K562 (cell line): Measurements from ENCODE around the gene AFDN. TPM values are rescaled to one million over a fixed set of nuclear protein-coding genes. Genes with fewer than 3 reads are reported as not detected.

Experiments
- ATAC-seq: fragments of 200-7000 bp; cut with Tn5 transposase; 3 replicates; pipeline ENCODE4 v1.9.1; 2020; ENCODE audit warnings: moderate library complexity
- BruUV-seq: library from RNA; stranded (reverse); fragments of 400-500 nt; replicated peaks from 2 replicates; lab custom pipeline; 2021; lab: Mats Ljungman, UMichigan
- CTCF ChIA-PET: fragments of 300-600 bp; formaldehyde crosslinking; extraction: SDS; loops from one replicate; lab custom pipeline; 2021; ENCODE audit warnings: low intra/inter-chr PET ratio; lab: Yijun Ruan, JAX
- POLR2A ChIA-PET: fragments of 300-600, 350-650 bp; sonication (Branson Sonifier 250); formaldehyde crosslinking; extraction: SDS; loops from one replicate; lab custom pipeline; 2021; ENCODE audit warnings: antibody characterized with exemption, inconsistent platforms; lab: Yijun Ruan, JAX
- DNase-seq, 4 experiments: peaks; one replicate each; pipeline versions ENCODE4 v3.0.0 to v3.0.0-alpha.2; 2011 to 2018; ENCODE audit warnings: low spot score in 3 of 4, mixed read lengths in 3 of 4; ENCODE audit errors: extremely low read depth in 1 of 4
- FAIRE-seq: peaks from 2 replicates; lab custom pipeline; 2011; peaks lifted over from hg19 to GRCh38; lab: Jason Lieb, UNC
- H2AFZ ChIP-seq: 2 replicates; pipeline ENCODE4 v1.6.0; 2011; ENCODE audit warnings: low read depth, low read length, control low read depth, inconsistent platforms
- H3K27ac ChIP-seq: fragments of 200-600 bp; 3 replicates; pipeline ENCODE4 v1.8.0; 2011; ENCODE audit warnings: low read depth, mild to moderate bottlenecking, control low read depth, inconsistent platforms, low read length, moderate library complexity, mixed read lengths; ENCODE audit errors: extremely low read depth
- H3K27me3 ChIP-seq, 2 experiments: fragments of 300-600 bp in 1 of 2; 2 replicates in 1 of 2; 3 replicates in 1 of 2; pipeline versions ENCODE4 v1.6.0 to v1.8.0; 2011; ENCODE audit warnings: inconsistent platforms in 2 of 2, low read length in 2 of 2, mild to moderate bottlenecking in 1 of 2, mixed read lengths in 1 of 2, moderate library complexity in 1 of 2; ENCODE audit not compliant: control insufficient read depth in 2 of 2, insufficient read depth in 2 of 2
- H3K36me3 ChIP-seq: fragments of 300-600 bp; 3 replicates; pipeline ENCODE4 v1.8.0; 2011; ENCODE audit warnings: mild to moderate bottlenecking, low read length, inconsistent platforms; ENCODE audit not compliant: control insufficient read depth, insufficient read depth
- H3K4me1 ChIP-seq, 2 experiments: fragments of 200-600 bp in 1 of 2; replicated peaks in 1 of 2; 2 replicates in 1 of 2; 3 replicates in 1 of 2; pipeline versions ENCODE4 v1.5.1 to v1.8.0; 2011; ENCODE audit warnings: inconsistent platforms in 2 of 2, low read length in 2 of 2, mild to moderate bottlenecking in 1 of 2, mixed read lengths in 1 of 2, moderate library complexity in 1 of 2; ENCODE audit not compliant: control insufficient read depth in 2 of 2, insufficient read depth in 2 of 2
- H3K4me2 ChIP-seq: 2 replicates; pipeline ENCODE4 v1.6.1; 2011; ENCODE audit warnings: low read length, control low read depth, inconsistent platforms, mixed read lengths; ENCODE audit not compliant: insufficient read depth
- H3K4me3 ChIP-seq: fragments of 200-600 bp; sonication (generic), shearing (Covaris generic); 2 replicates; pipeline ENCODE4 v1.5.1; 2016; ENCODE audit warnings: control low read depth, inconsistent platforms
- H3K79me2 ChIP-seq: fragments of 200-600 bp; 3 replicates; pipeline ENCODE4 v1.8.0; 2011; ENCODE audit warnings: low read length, inconsistent platforms; ENCODE audit not compliant: control insufficient read depth, insufficient read depth
- H3K9ac ChIP-seq, 2 experiments: 2 replicates each; pipeline versions ENCODE4 v1.6.0 to v1.6.1; 2011; ENCODE audit warnings: low read depth in 2 of 2, low read length in 2 of 2, control low read depth in 1 of 2, inconsistent platforms in 1 of 2, mild to moderate bottlenecking in 1 of 2, mixed read lengths in 1 of 2; ENCODE audit not compliant: insufficient read depth in 1 of 2
- H3K9me1 ChIP-seq: one replicate; pipeline ENCODE4 v1.6.0; 2011; ENCODE audit warnings: inconsistent platforms, mild to moderate bottlenecking, low read length, moderate library complexity; ENCODE audit not compliant: control insufficient read depth, insufficient read depth
- H3K9me3 ChIP-seq: replicated peaks from 2 replicates; pipeline ENCODE4 v1.5.1; 2011; ENCODE audit warnings: low read depth, low read length, inconsistent platforms; ENCODE audit not compliant: control insufficient read depth, insufficient read depth
- H4K20me1 ChIP-seq: replicated peaks from 2 replicates; pipeline ENCODE4 v1.6.1; 2011; ENCODE audit warnings: low read length, inconsistent platforms, mixed read lengths; ENCODE audit not compliant: control insufficient read depth, insufficient read depth
- C11orf30 ChIP-seq: fragments of 450-650 bp; IDR thresholded peaks from 2 replicates; pipeline ENCODE4 v1.6.1; 2016; ENCODE audit warnings: low read depth, mild to moderate bottlenecking
- DDX20 ChIP-seq: fragments of 450-650 bp; IDR thresholded peaks from 2 replicates; pipeline ENCODE4 v1.6.1; 2016; ENCODE audit warnings: missing genetic modification characterization, low read depth, mild to moderate bottlenecking, missing compliant biosample characterization, moderate library complexity
- MAFG ChIP-seq: fragments of 450-650 bp; conservative IDR thresholded peaks from 2 replicates; pipeline ENCODE4 v1.6.1; 2016; ENCODE audit warnings: missing genetic modification characterization, missing compliant biosample characterization
- RAD51 ChIP-seq: fragments of 450-650 bp; IDR thresholded peaks from 2 replicates; pipeline ENCODE4 v1.7.1; 2016; ENCODE audit warnings: low read depth, mild to moderate bottlenecking, borderline replicate concordance
- ZNF316 ChIP-seq: fragments of 450-650 bp; IDR thresholded peaks from 2 replicates; pipeline ENCODE4 v1.6.1; 2016
- WGBS: fragments of 100-300 bp; shearing (Covaris generic); methylation state at CpG from one replicate; pipeline ENCODE4 v1.1.6; 2016; ENCODE audit warnings: low coverage, mixed read lengths; ENCODE audit not compliant: insufficient coverage; ENCODE audit errors: missing lambda C conversion rate; 5-methylcytosine and 5-hydroxymethylcytosine counted together
- in situ Hi-C: fragments of 300-500 bp; cut with MboI; formaldehyde crosslinking; loops from 4 replicates; pipeline ENCODE4 v1.15.0; 2018; ENCODE audit warnings: inconsistent platforms, mixed read lengths
- intact Hi-C: fragments of 100-400 bp; cut with micrococcal nuclease; formaldehyde crosslinking; loops from 2 replicates; pipeline ENCODE4 v1.14.2; 2022
- polyA plus RNA-seq, 8 experiments: library from polyadenylated mRNA; depleted of rRNA in 4 of 8; stranded (reverse) in 5 of 8; unstranded in 3 of 8; fragments of >200 nt; fragmentation: Nextera tagmentation in 2 of 8; fragmentation: Illumina TruSeq in 1 of 8; extraction: Ambion mirVana in 2 of 8; extraction: Trizol in 1 of 8; gene quantifications; 2 replicates each; pipeline versions ENCODE4 v1.2.1 to v1.2.3, GENCODE V29; 2011 to 2014; ENCODE audit warnings: inconsistent platforms in 1 of 8, missing spikeins in 1 of 8
- total RNA-seq, 7 experiments: library from RNA; depleted of rRNA in 6 of 7; stranded (reverse); fragments of >200 nt in 6 of 7; fragmentation: Illumina TruSeq in 2 of 7; extraction: Trizol in 2 of 7; gene quantifications; 2 replicates each; pipeline versions ENCODE4 v1.2.1 to v1.2.3, GENCODE V29; 2011 to 2021; ENCODE audit warnings: low replicate concordance in 1 of 7

Gene AFDN
- total and polyA plus RNA-seq, 9 of the 15 experiments (the other 6 are each of a cell fraction or from before 2014, with no cell fraction given), result 7.2 to 129 (median 105) TPM

GRCh38 chr6:167812088-167812487 is 14.6 kb upstream of the AFDN start:
- CTCF ChIA-PET, result no interaction called here
- H3K9ac ChIP-seq, result peak overlapping the region in 1 of 2 experiments; percentile 2; a peak in 1 of 4 replicates
- FAIRE-seq, result no peak
- H3K27me3 ChIP-seq, result no peaks in the 10 kb centered on the region
- peak overlapping the region; percentile 57; the same call in 2 of the 3 replicates for H3K27ac ChIP-seq
- 12% methylated on average over 2 of the region's 2 CpGs for WGBS
- POLR2A ChIA-PET, result no interaction called here
- H3K9me3 ChIP-seq, result no peaks in the 10 kb centered on the region
- DNase-seq, result no peak
- no peaks in the 10 kb centered on the region for H3K79me2 ChIP-seq
- intact Hi-C loops, result no loop called here
- peak overlapping the region; percentile 56 for H3K4me2 ChIP-seq
- BruUV-seq, result no TSS peak
- TF ChIP-seq DDX20 (tag), result no peak
- peak; percentile 83 for TF ChIP-seq C11orf30
- peak; percentile 85 for TF ChIP-seq ZNF316
- peak; percentile 60 for TF ChIP-seq MAFG (tag)
- no peak for TF ChIP-seq RAD51
- no peaks in the 10 kb centered on the region for H4K20me1 ChIP-seq
- no peak for ATAC-seq
- peak overlapping the region; percentile 88 for H2AFZ ChIP-seq
- no peaks in the 10 kb centered on the region for H3K9me1 ChIP-seq
- no peaks in the 10 kb centered on the region for H3K36me3 ChIP-seq
- in situ Hi-C loops, result no loop called here
- no peak overlapping the region for H3K4me3 ChIP-seq
- peaks cover 14 to 18% of the 10 kb centered on the region in 2 experiments; a peak in 4 of 5 replicates for H3K4me1 ChIP-seq
